Astrocyte (in vitro differentiated cells and primary cell): ENCODE data around the gene SLC9A3.

ENCODE experiments used
- EZH2 ChIP-seq: IDR thresholded peaks from 2 replicates; pipeline ENCODE4 v1.6.1; 2012; ENCODE audit warnings: mild to moderate bottlenecking, low read length, inconsistent platforms; ENCODE audit not compliant: insufficient read depth
- TF ChIP-seq, protein P1 (sequence below): IDR thresholded peaks from 2 replicates; pipeline ENCODE4 v1.5.1; 2011; ENCODE audit warnings: low read depth, mild to moderate bottlenecking, inconsistent platforms, low read length, moderate library complexity; ENCODE audit not compliant: insufficient read depth

DNA sequence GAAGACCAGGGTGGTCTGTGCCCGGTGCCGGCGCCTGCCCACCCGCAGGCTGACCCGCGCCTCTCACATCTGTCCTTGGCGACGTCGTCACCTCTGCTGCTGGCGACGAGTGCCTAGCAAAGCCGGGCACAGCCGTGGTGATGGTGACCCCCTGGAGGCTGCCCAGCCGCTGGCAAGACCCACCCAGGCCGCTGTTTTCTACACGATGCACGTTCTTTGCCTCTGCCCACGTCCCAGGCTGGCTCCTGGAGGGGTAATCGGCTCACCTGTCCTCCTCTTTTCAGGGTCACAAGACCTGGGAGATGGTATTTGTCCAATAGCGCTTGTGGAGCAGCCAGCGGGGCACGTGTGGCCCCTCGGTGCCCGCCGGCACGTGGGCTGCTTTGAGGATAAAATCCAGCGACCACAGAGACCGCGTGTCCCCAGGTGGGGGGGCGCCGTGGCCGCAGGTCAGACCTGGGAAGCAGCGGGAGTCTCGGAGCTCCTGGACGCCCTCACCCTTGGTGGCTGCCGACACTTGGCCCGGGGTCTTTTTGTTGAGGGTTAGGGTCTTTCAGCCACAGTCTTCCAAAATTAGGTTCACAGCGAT, 29.5 kb downstream of the SLC9A3 start:
- TF ChIP-seq, protein P1, sequence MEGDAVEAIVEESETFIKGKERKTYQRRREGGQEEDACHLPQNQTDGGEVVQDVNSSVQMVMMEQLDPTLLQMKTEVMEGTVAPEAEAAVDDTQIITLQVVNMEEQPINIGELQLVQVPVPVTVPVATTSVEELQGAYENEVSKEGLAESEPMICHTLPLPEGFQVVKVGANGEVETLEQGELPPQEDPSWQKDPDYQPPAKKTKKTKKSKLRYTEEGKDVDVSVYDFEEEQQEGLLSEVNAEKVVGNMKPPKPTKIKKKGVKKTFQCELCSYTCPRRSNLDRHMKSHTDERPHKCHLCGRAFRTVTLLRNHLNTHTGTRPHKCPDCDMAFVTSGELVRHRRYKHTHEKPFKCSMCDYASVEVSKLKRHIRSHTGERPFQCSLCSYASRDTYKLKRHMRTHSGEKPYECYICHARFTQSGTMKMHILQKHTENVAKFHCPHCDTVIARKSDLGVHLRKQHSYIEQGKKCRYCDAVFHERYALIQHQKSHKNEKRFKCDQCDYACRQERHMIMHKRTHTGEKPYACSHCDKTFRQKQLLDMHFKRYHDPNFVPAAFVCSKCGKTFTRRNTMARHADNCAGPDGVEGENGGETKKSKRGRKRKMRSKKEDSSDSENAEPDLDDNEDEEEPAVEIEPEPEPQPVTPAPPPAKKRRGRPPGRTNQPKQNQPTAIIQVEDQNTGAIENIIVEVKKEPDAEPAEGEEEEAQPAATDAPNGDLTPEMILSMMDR = no peak
- TF ChIP-seq EZH2 = no peak
